Activated T-cell treated with anti-CD3 and anti-CD28 coated beads for 24 hours (primary cell): ENCODE measurements around the gene TPPP.
A peak's percentile ranks its signal among the peaks of the same experiment; 100 is the strongest.

Source experiments
- DNase-seq: peaks from one replicate; pipeline ENCODE4 v3.0.0-alpha.2; 2020; ENCODE audit warnings: low read depth

TPPP gene

DNA sequence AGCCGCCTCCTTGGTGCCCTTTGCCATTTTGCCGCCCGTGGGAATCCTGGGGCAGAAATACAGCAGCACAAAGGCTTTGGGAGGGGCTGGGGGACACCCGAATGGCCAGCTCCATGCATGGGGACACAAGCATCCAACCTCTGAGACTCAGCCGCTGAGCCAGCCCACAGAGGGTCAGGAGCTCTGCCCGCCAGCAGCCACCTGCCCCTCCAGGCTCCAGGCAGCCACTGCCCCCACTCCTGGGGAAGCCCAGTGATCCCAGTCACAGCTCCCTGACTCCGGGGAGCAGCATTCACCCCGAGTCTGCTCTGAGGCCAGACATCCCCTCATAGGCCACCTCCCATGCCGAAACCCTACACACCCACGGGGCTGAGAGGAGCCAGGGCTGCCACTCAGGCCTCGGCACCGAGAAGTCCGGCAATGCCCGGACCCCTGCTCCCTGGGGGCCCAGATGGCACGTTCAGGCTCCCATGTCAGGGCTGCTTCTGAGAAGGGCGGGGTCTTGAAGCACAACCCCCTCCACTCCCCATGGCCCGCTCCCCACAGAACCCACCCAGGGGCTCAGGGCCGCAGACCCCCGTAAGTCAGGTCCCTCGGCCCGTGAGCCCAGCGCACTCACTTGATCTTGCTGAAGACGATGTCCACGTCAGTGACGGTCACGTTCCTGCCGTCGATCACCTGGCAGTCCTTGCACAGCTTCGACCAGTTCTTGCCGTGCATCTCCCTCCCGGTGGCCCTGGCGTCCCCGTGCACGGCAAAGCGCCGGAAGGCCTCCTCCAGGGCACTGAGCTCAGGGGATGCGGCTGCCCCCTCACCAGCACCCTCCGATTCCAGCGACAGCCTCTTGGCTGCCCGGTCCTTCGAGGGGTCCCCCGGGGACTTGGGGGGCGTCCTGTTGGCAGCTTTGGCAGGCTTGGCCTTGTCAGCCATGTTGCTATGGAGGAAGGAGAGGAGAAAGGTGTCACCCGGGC is 15.7 kb downstream of the TPPP start:
- DNase-seq: no peak

DNA sequence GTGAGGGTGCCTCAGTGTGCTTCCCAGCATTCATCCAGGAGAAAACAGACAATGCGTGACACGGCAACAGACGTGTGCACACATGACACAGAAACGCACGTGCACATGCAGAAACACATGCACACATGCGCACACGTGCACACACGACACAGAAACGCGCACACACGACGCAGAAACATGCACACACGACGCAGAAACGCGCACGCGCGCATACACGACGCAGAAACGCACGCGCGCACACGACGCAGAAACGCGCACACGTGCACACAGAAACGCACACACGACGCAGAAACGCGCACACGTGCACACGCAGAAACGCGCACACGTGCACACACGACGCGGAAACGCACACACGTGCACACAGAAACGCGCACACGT is 16.5 kb downstream of the TPPP start:
- DNase-seq: no peak

DNA sequence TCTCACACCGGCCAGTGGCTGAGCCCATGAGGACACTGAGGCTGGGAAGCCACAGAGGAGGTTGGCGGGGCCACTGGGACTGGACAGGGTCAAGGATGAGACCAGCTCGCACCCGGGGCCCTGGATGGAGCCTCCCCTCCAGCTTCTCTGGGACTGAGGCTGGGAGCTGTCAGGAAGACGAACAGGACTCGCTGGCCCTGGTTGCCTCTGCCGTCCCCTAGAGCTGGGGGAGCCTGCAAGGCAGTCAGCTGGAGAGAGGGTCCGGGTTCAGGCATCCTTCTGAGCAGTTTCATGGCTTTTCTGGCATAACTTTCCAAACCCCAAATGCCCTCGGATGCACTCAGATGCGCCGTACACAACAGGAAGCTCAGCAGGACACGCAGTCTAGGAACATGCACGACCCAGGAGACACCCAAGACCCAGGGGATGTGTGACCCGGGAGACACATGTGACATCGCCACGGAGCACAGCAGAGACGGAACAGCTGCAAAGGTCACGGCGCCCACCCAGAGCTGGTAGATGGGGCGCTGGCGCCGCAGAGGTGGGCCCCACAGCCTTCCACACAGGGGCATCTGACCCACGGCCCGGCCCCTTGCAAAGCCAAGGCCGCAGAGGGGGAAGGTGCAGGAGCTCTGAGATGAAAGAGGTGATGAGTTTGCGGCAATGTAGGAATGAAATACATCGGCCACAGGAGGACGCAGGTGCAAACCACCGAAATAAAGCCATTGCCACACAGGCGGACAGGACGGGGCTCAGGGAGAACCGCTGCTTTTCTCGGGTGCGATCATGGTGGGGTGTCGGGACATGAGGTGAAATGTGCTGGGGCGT is 17.1 kb downstream of the TPPP start:
- DNase-seq: no peak

DNA sequence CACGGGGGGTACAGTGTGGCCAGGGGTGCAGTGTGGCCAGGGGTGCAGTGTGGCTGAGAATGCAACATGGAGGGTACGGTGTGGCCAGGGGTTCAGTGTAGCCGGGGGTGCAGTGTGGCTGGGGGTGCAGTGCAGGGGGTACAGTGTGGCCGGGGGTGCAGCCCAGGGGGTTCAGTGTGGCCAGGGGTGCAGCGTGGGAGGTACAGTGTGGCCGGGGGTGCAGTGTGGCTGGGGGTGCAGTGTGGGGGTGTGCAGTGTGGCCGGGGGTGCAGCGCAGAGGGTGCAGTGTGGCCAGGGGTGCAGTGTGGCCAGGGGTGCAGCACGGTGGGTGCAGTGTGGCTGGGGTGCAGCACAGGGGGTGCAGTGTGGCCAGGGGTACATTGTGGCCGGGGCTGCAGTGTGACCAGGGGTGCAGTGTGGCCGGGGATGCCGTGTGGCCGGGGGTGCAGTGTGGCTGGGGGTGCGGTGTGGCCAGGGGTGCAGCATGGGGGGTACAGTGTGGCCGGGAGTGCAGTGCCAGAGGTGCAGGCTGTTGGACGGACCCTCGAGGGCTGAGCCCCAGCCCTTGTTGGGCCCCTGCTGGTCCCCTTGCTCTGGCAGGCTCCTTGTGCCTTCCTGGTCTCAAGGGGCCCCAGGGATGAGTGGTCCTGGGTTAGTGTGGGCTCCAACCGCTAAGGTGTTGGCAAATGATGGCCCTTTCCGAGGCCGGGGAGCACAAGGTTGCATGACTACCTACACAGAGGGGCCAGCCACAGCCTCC is 17.9 kb downstream of the TPPP start:
- no peak for DNase-seq

DNA sequence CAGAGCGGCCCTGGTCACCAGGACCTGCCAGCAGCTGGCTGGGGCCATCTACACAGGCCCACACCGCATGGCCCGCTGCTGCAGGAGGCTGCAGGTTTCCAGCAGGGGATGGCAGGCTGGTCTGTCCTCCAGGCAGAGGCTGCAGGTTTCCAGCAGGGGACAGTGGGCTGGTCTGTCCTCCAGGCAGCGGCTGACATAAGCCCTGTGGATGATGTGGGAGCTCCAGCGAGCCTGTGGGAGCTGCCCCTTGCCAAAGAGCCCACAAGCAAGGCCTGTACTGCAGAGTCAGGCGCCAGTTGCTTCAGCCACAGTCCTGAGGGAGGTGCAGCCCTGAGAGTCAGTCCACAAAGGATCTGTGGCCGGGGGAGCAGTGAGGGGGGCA is 18.5 kb downstream of the TPPP start:
- no peak for DNase-seq

DNA sequence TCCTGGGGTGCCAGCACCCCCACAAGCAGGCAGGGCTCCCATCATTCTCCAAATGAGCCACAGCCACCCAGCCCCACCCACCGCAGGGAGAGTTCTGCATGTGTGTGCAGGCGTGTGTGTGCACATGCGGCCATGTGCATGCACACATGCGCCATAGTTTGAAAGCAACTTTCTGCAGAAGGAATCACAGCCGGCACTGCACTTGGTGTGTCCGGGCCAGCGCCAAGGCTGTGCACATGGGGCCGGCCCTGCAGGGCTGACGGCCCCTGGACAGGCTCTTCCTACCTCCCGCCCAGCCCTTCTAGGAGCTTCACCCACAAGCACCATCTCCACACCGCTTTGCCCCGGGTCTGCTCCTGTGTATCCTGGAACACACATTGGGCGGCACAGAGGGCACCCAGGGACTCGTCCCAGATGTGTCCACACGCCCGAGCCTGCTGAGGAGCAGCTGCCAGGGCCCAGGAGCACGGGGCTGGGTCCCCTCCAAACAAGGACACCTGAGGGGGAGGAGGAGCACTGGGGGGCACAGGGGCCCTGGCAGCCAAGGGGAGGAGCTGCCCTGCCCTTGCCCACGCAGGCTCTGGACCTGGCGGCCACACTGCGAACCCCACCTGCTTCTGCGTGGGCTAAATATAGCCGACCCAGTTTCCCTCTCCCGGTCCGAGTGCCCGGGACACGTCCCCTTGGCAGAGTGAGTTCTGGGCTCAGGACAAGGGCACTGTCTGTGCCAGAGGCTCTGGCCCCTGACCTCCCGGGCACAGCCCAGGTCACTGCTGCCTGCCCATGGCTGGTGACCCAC is 19.1 kb downstream of the TPPP start:
- no peak for DNase-seq

DNA sequence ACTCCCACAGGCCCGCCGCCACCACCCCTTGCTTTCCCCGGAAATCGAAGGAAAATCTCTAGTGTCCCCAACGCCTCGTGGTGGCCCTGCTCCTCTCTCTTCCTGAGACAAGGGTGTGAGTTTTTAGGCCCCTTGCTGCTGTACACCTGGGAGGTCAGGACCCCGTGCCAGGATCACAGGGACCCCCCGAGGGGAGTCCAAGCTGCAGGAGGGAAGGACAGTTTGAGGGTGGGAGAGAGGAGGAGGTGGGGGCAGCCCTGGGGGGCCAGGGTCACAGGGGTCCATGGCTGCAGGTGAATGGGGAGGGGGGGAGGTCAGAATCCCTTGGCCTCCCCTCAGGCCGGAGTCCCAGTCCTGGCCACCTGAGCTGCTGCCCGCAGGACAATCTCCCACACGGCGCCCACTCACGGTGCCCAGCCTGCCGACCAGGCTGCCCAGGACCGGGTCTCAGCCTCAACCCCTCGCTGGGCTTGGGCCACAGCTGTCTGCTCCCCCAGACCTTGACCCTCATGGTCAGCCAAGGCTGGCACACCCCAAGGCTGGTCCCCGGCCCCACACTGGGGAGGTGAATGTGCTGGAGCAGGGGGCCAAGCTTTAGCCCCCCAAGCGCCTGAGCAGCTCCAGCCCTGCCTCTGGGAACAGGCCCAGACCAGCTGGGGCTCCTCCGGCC is 19.9 kb downstream of the TPPP start:
- no peak for DNase-seq

DNA sequence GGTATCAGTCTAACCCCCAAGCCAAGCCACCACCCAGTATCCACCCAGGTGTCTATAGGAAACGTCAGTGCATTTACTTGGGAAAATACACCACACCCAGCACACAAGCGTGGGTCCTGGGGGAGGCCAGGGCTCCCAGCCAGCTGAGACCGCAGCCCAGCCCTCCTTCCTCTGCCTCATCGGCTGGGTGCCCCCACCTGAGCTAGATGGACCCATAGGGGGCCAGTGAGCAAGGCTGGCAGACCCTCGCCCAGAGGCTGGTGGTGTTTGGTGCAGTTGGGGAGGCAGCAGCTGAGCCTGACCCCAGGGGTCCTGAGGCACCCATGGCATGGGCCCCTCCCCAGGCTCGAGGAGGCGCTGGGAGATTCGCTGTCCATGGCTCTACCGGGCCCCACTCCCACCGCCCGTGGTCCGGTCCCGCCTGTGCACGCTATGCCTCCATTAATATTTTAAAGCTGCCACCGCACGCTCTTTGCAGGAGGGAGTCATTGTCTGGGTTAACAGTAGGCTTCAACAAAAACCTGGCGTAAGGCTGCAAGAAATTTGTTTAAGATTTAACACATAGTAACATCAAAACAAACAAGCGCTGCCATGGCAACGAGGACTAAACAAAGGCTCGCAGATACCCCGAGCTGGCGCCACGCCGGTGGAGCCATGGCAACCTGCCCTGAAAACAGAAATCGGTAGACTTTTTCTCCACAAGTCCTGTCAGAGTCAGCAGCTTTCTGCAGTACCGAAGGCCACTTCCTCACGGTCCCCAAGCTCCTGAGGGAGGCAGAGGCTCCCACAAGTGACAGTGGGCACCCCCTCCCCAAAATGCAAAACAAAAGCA is 20.6 kb downstream of the TPPP start:
- DNase-seq: peak; percentile 34

DNA sequence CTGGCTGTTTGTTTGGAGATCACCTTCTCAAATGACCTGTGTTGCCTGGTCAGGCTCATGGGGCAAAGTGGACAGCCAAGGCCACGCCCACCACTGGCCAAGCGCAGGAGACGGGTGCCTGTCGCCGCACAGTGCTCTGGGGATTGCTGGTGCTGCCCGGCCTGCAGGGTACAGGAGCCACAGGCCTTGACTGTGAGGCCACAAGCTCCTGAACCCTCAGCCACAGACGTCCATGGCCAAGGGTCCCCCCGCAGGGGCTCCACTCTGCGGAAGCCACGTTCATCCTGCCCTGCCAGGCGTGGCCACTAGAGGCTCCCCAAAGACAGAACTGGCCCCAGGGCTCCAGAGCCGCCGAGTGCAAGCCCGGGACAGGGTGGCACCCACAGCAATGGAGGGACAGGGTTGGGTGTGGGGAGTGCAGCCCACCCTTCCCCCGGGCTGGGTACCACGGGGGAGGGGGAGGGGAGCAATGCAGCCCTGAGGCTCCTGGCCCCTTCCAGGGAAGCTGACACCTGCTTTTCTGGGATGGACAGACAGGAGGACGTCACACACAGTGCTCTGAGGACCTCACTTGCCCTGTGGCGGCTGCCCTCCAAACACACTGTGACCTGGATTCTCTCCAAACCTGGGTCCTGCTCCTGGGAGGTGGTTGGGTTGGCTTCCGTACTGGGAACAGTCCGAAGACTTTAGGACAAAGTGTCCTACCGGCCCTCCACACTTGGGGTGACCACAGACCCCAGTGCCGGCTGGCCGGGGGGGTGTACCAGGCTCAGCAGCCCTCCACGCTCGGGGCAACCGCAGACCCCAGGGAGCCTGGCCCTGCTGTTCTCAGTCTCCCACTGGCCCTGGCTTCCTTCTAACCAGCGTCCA is 21.5 kb downstream of the TPPP start:
- DNase-seq: peak; percentile 51

DNA sequence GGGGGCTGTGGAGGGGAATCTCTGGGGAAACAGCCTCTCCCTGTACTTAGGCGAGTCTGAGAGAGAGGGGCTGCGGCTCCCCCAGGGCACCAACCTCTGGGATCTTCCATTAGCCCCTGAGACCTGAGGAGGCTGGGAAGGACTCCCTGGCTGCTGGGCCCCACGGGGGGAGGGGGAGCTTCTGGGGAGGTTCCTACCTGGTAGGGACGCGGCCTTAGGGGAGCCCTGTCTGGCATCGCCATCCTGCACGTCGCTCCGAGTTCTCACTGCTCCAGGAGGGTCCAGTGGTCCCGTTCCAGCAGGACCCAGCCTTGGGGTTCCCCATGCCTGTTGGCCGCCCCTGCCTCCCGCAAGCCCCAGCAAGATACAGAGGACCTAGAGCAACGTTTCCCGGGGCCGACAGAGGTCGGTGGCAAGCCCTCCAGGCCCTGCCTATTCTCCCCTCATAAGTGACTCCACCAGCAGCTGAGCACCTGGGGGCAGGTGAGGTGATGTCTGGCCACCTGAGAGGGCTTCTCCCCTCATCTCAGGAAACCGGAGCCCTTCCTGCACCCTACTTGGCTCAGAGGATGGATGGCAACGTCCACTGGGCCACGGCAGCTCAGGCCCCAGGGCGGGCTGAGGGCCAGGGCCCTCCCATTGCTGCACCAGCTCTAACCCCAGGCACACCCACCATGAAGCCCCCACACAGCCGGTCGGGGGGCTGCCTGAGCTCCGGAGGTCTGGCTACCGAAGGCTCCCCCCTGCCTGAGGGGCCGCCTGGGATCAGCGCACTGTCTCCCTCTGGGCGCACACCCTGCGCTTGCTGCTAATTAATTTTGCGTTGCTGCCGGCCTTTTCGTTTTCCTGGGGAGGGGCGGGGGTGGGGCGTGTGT is 22.5 kb downstream of the TPPP start:
- no peak for DNase-seq

DNA sequence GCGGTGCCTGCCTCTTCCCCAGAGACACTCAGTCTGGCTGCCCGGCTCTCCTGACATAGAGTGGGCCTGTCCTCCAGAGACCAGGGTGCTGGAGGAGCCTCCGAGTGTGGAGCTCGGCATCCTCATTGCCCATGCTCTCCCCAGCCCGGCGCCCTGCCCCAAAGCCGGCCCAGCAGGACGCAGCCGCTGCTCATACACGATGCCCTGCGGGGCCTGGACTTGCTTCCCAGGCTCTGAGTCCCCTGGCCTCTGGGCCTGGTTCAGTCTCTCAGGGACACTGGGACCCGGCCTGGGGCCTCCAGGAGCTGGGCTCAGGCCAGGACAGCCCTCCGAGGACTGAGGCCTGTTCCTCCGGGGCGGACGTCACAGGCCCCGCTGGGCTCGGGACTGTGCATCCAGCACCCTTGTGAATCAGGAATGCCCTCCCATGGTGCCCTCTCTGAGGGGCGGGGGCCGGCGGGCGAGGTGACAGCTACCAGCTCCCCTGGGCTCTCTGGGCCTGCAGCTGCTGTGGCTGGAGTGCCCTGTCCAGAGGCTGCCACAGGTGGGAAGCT is 23.2 kb downstream of the TPPP start:
- DNase-seq: no peak

DNA sequence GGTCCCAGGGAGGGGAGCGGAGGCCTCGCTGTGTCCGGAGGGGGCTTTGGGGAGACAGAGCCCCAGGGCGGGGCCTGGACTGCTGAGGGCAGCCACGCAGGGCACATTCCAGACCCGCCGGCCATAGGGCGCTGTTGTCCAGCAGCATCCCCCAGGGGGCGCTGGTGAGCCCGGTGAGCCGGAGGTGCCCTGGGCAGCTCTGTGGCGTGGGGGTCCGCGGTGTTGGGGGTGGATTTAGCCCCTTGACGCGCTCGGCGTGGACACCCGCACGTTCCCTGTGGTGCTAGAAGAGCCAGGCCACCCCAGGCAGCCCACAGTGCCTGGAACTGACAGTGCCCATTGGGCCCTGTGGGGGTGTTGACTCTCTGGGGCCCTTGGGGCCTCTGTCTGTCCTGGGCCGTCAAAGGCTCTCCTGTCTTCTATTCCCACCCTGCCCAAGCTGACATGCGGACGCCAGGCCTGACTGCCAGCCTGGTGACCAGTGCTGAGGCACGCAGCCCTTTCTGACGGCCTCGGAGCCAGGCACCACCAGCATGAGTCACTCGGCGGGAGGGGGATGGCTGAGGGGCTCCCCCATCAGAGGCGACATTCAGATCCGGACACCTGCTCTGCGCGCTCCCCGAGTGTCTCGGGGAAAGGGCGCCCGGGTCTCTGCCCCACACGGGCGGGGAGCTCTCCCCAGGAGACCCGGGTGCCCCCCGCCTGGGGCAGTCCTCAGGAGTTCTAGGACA is 23.9 kb downstream of the TPPP start:
- no peak for DNase-seq

DNA sequence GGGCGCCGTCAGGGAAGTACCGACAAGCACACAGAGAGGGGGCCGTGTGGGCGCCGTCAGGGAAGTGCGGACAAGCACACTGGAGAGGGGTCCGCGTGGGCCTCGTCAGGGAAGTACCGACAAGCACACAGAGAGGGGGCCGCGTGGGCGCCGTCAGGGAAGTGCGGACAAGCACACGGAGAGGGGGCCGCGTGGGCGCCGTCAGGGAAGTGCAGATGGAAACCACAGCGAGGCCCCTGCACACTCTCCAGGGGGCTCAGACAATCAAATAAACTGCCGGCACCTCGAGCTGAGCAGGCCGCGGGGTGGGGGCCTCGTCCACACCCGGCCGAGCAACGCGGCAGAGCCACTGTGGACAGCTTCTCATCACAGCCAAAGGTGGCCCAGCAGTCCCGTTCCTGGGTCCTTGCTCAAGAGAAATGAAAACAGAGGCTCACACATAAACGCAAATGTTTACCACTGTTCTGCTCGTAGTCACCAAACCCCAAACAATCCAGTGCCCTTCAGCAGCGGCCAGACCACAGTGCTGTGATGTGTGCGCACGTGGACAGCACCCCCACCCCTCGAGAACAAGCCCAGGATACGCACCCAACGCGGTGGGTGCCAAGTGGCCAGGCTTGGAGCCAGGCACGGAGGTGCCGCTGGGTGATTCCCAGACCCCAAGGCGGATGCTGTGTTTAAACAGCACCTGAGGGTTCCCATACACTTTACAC is 24.7 kb downstream of the TPPP start:
- DNase-seq: no peak

DNA sequence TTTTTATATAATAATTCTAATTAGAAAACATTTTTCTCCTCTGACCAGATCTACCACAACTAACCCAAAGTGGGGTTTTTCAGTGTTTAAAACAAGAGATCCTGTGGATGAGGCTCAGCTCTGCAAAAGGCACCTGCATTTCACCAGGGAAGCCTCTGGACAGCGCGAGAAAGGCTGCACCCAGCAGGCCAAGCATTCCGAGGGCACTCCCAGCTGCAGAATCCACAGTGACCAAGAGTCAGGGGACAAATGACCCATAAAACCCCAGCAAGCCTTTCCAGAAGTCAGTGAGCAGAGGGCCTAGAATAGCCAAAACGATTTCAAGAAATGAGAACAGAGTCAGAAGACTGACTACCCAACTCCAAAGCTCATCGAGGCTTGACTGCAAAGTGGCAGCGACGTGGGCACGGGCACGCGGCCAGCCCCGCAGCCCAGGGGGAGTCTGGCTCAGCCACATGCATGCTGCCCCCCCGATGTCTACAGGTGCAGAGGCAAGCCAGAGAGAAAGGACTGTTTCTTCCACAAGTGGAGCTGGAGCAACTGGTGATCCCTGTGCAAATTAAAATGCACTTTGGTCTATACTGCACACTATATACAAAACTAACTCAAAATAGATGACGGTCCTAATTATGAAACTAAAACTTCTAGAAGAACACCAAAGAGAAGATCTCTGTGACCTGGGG is 26.2 kb downstream of the TPPP start:
- no peak for DNase-seq

DNA sequence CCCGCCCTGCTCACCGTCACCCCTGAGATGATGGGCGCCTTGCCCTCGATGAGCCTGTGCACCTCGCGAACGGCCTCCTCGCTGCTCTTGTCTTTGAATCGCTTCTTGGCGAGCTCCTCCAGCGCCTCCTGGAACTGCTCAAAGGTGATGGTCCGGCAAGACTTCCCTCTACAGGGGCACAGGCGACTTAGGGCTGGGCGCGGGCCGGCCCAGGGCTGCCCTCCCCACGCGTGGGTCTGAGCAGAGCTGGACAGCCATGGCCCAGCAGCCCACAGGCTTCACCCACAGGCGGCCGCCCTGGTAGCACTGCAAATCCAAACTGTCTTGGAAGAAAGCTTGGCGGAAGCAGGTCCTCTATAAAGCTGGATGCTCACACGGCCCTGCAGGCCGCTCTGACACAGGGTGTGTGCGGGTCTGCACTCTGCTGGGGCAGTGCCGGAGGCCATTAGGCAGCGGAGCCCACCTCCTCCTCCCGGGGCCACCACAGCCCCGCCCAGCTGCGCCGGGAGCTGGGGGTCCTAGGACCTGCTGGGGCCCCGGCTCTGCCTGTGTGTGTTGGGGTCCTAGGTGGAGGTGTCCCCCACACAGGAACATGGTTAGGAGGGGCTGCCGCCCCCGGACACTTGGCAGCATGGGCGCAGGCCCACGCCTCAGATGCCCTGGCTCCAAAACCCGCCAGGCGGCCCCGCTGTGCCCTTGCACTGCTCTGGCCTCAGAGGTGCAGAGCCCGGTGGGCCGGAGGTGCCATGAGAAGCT is 27.0 kb downstream of the TPPP start:
- no peak for DNase-seq
